GM23338 (cell line): Measurements from ENCODE around the gene ASIC3. TPM values are rescaled to one million over a fixed set of nuclear protein-coding genes. Genes with fewer than 3 reads are reported as not detected.

ENCODE experiments used
- ATAC-seq: fragments of 200-7000 bp; cut with Tn5 transposase; 3 replicates; pipeline ENCODE4 v1.9.1; 2020
- DNase-seq: peaks from one replicate; pipeline ENCODE4 v3.0.0-alpha.2; 2015; ENCODE audit warnings: low spot score
- H2AFZ ChIP-seq: fragments of 200-600 bp; sonication (generic); 2 replicates; pipeline ENCODE4 v1.8.0; 2016; ENCODE audit warnings: antibody characterized with exemption, mild to moderate bottlenecking, moderate library complexity
- H3F3A ChIP-seq: fragments of 200-600 bp; sonication (generic); replicated peaks from 2 replicates; pipeline ENCODE4 v1.8.0; 2017; ENCODE audit warnings: antibody characterized with exemption, mixed run types, low read depth
- H3K27ac ChIP-seq: fragments of 200-600 bp; sonication (generic); 2 replicates; pipeline ENCODE4 v1.6.1; 2016; ENCODE audit warnings: low read depth
- H3K27me3 ChIP-seq: fragments of 200-600 bp; sonication (generic); 2 replicates; pipeline ENCODE4 v1.8.0; 2016; ENCODE audit warnings: mild to moderate bottlenecking, mixed run types, moderate library complexity; ENCODE audit not compliant: insufficient read depth
- H3K36me3 ChIP-seq: fragments of 200-600 bp; sonication (generic); 2 replicates; pipeline ENCODE4 v1.8.0; 2016; ENCODE audit warnings: mild to moderate bottlenecking; ENCODE audit not compliant: insufficient read depth
- H3K4me1 ChIP-seq: fragments of 200-600 bp; sonication (generic); 2 replicates; pipeline ENCODE4 v1.8.0; 2016; ENCODE audit warnings: mild to moderate bottlenecking, moderate library complexity; ENCODE audit not compliant: insufficient read depth
- H3K4me2 ChIP-seq: fragments of 200-600 bp; sonication (generic); 2 replicates; pipeline ENCODE4 v1.7.1; 2017; ENCODE audit warnings: mixed run types
- H3K4me3 ChIP-seq: fragments of 200-600 bp; sonication (generic); 2 replicates; pipeline ENCODE4 v1.6.1; 2016; ENCODE audit warnings: mixed run types
- H3K79me2 ChIP-seq: fragments of 200-600 bp; sonication (generic); replicated peaks from 2 replicates; pipeline ENCODE4 v1.8.0; 2017; ENCODE audit warnings: mild to moderate bottlenecking; ENCODE audit not compliant: insufficient read depth
- H3K9me2 ChIP-seq: fragments of 200-600 bp; sonication (generic); 2 replicates; pipeline ENCODE4 v1.8.0; 2017; ENCODE audit not compliant: insufficient read depth
- H4K20me1 ChIP-seq: fragments of 200-600 bp; sonication (generic); replicated peaks from 2 replicates; pipeline ENCODE4 v1.8.0; 2017; ENCODE audit warnings: mild to moderate bottlenecking; ENCODE audit not compliant: insufficient read depth
- H3K27ac Mint-ChIP-seq: 2 replicates; pipeline ENCODE4 v1.8.0; 2020; ENCODE audit warnings: inconsistent platforms, mild to moderate bottlenecking, moderate library complexity, mixed read lengths
- H3K27me3 Mint-ChIP-seq: 3 replicates; pipeline ENCODE4 v1.8.0; 2022; ENCODE audit warnings: low read depth, mild to moderate bottlenecking, moderate library complexity, mixed read lengths, inconsistent platforms; ENCODE audit not compliant: insufficient read depth, poor library complexity
- H3K36me3 Mint-ChIP-seq: 3 replicates; pipeline ENCODE4 v1.8.0; 2021; ENCODE audit warnings: low read depth, mild to moderate bottlenecking, inconsistent platforms, moderate library complexity, mixed read lengths
- H3K4me1 Mint-ChIP-seq: 3 replicates; pipeline ENCODE4 v1.8.0; 2020; ENCODE audit warnings: mild to moderate bottlenecking, inconsistent platforms, mixed read lengths
- H3K4me3 Mint-ChIP-seq: 3 replicates; pipeline ENCODE4 v1.8.0; 2021; ENCODE audit warnings: moderate library complexity, mild to moderate bottlenecking, inconsistent platforms, mixed read lengths
- H3K9me3 Mint-ChIP-seq: 3 replicates; pipeline ENCODE4 v1.8.0; 2020; ENCODE audit warnings: moderate library complexity, mild to moderate bottlenecking, inconsistent platforms, mixed read lengths
- CREB1 ChIP-seq: fragments of 250-450 bp; sonication (Bioruptor Pico); IDR thresholded peaks from 2 replicates; pipeline ENCODE4 v1.5.0; 2020; ENCODE audit warnings: low read depth, mild to moderate bottlenecking, moderate library complexity
- JUNB ChIP-seq: IDR thresholded peaks from one replicate; pipeline ENCODE4 v1.6.1; 2016; ENCODE audit warnings: antibody characterized with exemption; ENCODE audit not compliant: unreplicated experiment
- STAT1 ChIP-seq: IDR thresholded peaks from one replicate; pipeline ENCODE4 v1.6.1; 2016; ENCODE audit warnings: antibody characterized with exemption; ENCODE audit not compliant: unreplicated experiment
- polyA plus RNA-seq: library from polyadenylated mRNA; unstranded; fragments of >200 nt; fragmentation: Nextera tagmentation; extraction: Ambion mirVana; gene quantifications from 2 replicates; pipeline ENCODE4 v1.2.1, GENCODE V29; 2016
- total RNA-seq: library from RNA; depleted of rRNA; stranded (reverse); fragments of >200 nt; shearing (Covaris generic); gene quantifications from 2 replicates; pipeline ENCODE4 v1.2.3, GENCODE V29; 2014
- TF ChIP-seq, protein P1 (sequence below): IDR thresholded peaks from 2 replicates; pipeline ENCODE4 v1.6.1; 2016; ENCODE audit warnings: antibody characterized with exemption
- TF ChIP-seq, protein P2 (sequence below): IDR thresholded peaks from one replicate; pipeline ENCODE4 v1.6.1; 2018; ENCODE audit warnings: antibody characterized with exemption; ENCODE audit not compliant: unreplicated experiment
- TF ChIP-seq, protein P3 (sequence below): fragments of 250-450 bp; sonication (Bioruptor Pico); IDR thresholded peaks from 2 replicates; pipeline ENCODE4 v1.5.0; 2020; ENCODE audit warnings: mild to moderate bottlenecking, moderate library complexity
- TF ChIP-seq, protein P4 (sequence below), 2 experiments: fragments of 200-600 bp in 1 of 2; sonication (generic) in 1 of 2; conservative IDR thresholded peaks; 2 replicates each; pipeline versions ENCODE4 v1.5.1 to v1.6.1; 2016 to 2017; ENCODE audit warnings: antibody characterized with exemption in 2 of 2, low read depth in 2 of 2, mild to moderate bottlenecking in 2 of 2, moderate library complexity in 1 of 2

Gene ASIC3
- total and polyA plus RNA-seq, 2 experiments from 2014 or later, result 0.87 to 0.90 TPM

DNA sequence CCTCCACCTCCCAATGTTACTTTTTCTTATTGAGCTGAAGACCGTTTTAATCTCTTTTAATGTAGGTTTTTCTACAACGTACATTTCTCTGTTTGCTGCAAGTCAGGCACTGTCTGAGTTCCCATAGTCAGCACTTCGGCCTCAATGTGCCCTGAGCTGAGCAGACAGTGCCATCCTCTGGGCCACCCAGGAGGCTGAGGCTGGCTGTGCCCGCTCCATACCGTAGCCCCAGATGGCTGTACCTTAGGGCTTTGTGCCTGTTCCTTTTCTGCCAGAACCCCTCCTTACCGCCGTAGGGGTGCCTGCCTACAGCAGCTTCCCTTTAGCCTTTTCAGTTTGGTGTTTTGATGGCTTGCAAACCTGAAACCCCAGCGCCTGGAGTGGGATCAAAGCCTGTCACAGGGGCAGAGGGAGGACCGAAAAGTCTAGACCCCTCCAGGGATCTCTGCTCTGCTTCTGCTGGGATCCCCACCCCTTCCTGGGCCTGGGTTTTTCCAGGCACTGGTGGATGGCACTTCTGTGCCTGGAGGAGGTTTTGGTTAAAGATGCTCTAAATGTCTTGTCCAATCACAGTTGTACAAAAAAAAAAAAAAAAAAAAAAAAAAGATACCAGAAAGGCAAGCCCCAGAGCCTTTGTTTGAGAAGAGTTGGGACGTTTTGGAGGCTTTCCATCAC lies 46.9 kb downstream of the ASIC3 start:
- Histone ChIP-seq H3K4me2 (no peak overlapping the region), H3K79me2 (peaks cover 99% of the 10 kb centered on the region), H3K9me2 (no peaks in the 10 kb centered on the region), H2AFZ (no peak overlapping the region), H3K4me3 (no peak overlapping the region), H3F3A (0 out of 2 replicates have a peak, but pooled peaks cover 2% of the 10 kb centered on the region), H3K27ac (no peak overlapping the region), H4K20me1 (peaks cover 56% of the 10 kb centered on the region), H3K27me3 (peaks cover 2% of the 10 kb centered on the region; the same call in 1 of the 2 replicates), H3K4me1 (peaks cover 11% of the 10 kb centered on the region), H3K36me3 (no peaks in the 10 kb centered on the region)
- H3K4me1 Mint-ChIP-seq, result peaks cover 24% of the 10 kb centered on the region
- DNase-seq (no peak), ATAC-seq (no peak)
- H3K27me3 Mint-ChIP-seq, result peaks cover 13% of the 10 kb centered on the region
- no peak overlapping the region for H3K27ac Mint-ChIP-seq
- peaks cover 17% of the 10 kb centered on the region; the same call in 2 of the 3 replicates for H3K36me3 Mint-ChIP-seq
- no peak overlapping the region for H3K4me3 Mint-ChIP-seq
- H3K9me3 Mint-ChIP-seq, result no peaks in the 10 kb centered on the region; the same call in 2 of the 3 replicates
- TF ChIP-seq, protein P1, sequence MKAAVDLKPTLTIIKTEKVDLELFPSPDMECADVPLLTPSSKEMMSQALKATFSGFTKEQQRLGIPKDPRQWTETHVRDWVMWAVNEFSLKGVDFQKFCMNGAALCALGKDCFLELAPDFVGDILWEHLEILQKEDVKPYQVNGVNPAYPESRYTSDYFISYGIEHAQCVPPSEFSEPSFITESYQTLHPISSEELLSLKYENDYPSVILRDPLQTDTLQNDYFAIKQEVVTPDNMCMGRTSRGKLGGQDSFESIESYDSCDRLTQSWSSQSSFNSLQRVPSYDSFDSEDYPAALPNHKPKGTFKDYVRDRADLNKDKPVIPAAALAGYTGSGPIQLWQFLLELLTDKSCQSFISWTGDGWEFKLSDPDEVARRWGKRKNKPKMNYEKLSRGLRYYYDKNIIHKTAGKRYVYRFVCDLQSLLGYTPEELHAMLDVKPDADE, result no peak
- TF ChIP-seq JUNB, result no peak
- TF ChIP-seq, protein P2, sequence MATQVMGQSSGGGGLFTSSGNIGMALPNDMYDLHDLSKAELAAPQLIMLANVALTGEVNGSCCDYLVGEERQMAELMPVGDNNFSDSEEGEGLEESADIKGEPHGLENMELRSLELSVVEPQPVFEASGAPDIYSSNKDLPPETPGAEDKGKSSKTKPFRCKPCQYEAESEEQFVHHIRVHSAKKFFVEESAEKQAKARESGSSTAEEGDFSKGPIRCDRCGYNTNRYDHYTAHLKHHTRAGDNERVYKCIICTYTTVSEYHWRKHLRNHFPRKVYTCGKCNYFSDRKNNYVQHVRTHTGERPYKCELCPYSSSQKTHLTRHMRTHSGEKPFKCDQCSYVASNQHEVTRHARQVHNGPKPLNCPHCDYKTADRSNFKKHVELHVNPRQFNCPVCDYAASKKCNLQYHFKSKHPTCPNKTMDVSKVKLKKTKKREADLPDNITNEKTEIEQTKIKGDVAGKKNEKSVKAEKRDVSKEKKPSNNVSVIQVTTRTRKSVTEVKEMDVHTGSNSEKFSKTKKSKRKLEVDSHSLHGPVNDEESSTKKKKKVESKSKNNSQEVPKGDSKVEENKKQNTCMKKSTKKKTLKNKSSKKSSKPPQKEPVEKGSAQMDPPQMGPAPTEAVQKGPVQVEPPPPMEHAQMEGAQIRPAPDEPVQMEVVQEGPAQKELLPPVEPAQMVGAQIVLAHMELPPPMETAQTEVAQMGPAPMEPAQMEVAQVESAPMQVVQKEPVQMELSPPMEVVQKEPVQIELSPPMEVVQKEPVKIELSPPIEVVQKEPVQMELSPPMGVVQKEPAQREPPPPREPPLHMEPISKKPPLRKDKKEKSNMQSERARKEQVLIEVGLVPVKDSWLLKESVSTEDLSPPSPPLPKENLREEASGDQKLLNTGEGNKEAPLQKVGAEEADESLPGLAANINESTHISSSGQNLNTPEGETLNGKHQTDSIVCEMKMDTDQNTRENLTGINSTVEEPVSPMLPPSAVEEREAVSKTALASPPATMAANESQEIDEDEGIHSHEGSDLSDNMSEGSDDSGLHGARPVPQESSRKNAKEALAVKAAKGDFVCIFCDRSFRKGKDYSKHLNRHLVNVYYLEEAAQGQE, result no peak
- no peak for TF ChIP-seq STAT1
- TF ChIP-seq CREB1 (CRISPR knock-in tag), result no peak

DNA sequence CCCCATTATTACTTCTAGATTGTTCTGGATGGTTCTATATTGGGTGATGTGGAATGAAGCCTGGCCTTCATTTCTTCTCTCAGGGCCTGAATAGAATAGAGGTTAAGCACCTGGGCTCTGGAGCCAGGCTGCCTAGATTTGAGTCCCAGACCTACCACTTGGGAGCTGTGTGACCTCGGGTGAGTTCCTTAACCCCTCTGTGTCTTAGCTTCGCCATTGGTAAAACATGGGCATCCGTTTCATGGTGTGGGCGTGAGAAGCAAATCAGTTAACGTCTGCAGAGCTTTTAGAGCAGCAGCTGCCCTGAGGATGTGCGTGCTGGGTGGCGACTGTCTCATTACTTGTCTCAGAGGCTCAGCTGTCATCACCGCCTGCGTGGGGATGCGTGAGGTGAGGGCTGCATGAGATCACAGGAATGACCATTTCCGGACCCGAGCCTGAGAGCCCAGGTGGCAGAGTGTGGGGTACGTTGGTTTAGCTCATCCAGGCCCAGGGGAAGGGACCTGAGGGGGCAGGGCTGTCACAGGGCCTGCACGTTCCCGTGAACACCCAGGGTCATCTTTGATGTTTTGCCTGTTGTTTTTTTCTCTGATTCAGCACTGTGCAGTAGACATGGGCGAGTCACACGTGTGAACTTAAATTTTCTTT lies 47.6 kb downstream of the ASIC3 start:
- no peak overlapping the region for H3K4me3 Mint-ChIP-seq
- DNase-seq, result no peak
- no peak for ATAC-seq
- H3K9me3 Mint-ChIP-seq, result no peaks in the 10 kb centered on the region; the same call in 2 of the 3 replicates
- H3K36me3 Mint-ChIP-seq, result peaks cover 14% of the 10 kb centered on the region; the same call in 2 of the 3 replicates
- Histone ChIP-seq H3K79me2 (peaks cover 97% of the 10 kb centered on the region), H3K4me1 (peaks cover 12% of the 10 kb centered on the region), H4K20me1 (peaks cover 52% of the 10 kb centered on the region), H3K4me2 (no peak overlapping the region), H2AFZ (no peak overlapping the region), H3K36me3 (no peaks in the 10 kb centered on the region), H3K4me3 (no peak overlapping the region), H3K27ac (no peak overlapping the region), H3K9me2 (no peaks in the 10 kb centered on the region), H3K27me3 (no peaks in the 10 kb centered on the region), H3F3A (0 out of 2 replicates have a peak, but pooled peaks cover 2% of the 10 kb centered on the region)
- peaks cover 12% of the 10 kb centered on the region for H3K27me3 Mint-ChIP-seq
- peaks cover 25% of the 10 kb centered on the region for H3K4me1 Mint-ChIP-seq
- no peak overlapping the region for H3K27ac Mint-ChIP-seq
- TF ChIP-seq, protein P3, sequence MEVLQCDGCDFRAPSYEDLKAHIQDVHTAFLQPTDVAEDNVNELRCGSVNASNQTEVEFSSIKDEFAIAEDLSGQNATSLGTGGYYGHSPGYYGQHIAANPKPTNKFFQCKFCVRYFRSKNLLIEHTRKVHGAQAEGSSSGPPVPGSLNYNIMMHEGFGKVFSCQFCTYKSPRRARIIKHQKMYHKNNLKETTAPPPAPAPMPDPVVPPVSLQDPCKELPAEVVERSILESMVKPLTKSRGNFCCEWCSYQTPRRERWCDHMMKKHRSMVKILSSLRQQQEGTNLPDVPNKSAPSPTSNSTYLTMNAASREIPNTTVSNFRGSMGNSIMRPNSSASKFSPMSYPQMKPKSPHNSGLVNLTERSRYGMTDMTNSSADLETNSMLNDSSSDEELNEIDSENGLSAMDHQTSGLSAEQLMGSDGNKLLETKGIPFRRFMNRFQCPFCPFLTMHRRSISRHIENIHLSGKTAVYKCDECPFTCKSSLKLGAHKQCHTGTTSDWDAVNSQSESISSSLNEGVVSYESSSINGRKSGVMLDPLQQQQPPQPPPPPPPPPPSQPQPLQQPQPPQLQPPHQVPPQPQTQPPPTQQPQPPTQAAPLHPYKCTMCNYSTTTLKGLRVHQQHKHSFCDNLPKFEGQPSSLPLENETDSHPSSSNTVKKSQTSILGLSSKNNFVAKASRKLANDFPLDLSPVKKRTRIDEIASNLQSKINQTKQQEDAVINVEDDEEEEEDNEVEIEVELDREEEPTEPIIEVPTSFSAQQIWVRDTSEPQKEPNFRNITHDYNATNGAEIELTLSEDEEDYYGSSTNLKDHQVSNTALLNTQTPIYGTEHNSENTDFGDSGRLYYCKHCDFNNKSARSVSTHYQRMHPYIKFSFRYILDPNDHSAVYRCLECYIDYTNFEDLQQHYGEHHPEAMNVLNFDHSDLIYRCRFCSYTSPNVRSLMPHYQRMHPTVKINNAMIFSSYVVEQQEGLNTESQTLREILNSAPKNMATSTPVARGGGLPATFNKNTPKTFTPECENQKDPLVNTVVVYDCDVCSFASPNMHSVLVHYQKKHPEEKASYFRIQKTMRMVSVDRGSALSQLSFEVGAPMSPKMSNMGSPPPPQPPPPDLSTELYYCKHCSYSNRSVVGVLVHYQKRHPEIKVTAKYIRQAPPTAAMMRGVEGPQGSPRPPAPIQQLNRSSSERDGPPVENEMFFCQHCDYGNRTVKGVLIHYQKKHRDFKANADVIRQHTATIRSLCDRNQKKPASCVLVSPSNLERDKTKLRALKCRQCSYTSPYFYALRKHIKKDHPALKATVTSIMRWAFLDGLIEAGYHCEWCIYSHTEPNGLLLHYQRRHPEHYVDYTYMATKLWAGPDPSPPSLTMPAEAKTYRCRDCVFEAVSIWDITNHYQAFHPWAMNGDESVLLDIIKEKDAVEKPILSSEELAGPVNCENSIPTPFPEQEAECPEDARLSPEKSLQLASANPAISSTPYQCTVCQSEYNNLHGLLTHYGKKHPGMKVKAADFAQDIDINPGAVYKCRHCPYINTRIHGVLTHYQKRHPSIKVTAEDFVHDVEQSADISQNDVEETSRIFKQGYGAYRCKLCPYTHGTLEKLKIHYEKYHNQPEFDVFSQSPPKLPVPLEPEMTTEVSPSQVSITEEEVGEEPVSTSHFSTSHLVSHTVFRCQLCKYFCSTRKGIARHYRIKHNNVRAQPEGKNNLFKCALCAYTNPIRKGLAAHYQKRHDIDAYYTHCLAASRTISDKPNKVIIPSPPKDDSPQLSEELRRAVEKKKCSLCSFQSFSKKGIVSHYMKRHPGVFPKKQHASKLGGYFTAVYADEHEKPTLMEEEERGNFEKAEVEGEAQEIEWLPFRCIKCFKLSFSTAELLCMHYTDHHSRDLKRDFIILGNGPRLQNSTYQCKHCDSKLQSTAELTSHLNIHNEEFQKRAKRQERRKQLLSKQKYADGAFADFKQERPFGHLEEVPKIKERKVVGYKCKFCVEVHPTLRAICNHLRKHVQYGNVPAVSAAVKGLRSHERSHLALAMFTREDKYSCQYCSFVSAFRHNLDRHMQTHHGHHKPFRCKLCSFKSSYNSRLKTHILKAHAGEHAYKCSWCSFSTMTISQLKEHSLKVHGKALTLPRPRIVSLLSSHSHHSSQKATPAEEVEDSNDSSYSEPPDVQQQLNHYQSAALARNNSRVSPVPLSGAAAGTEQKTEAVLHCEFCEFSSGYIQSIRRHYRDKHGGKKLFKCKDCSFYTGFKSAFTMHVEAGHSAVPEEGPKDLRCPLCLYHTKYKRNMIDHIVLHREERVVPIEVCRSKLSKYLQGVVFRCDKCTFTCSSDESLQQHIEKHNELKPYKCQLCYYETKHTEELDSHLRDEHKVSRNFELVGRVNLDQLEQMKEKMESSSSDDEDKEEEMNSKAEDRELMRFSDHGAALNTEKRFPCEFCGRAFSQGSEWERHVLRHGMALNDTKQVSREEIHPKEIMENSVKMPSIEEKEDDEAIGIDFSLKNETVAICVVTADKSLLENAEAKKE (CRISPR knock-in tag), result no peak
- TF ChIP-seq, protein P4, sequence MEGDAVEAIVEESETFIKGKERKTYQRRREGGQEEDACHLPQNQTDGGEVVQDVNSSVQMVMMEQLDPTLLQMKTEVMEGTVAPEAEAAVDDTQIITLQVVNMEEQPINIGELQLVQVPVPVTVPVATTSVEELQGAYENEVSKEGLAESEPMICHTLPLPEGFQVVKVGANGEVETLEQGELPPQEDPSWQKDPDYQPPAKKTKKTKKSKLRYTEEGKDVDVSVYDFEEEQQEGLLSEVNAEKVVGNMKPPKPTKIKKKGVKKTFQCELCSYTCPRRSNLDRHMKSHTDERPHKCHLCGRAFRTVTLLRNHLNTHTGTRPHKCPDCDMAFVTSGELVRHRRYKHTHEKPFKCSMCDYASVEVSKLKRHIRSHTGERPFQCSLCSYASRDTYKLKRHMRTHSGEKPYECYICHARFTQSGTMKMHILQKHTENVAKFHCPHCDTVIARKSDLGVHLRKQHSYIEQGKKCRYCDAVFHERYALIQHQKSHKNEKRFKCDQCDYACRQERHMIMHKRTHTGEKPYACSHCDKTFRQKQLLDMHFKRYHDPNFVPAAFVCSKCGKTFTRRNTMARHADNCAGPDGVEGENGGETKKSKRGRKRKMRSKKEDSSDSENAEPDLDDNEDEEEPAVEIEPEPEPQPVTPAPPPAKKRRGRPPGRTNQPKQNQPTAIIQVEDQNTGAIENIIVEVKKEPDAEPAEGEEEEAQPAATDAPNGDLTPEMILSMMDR (conservative IDR thresholded peaks at IDR 0.05; ENCODE audit: low read depth in 2 of 2), result no peak
